Kidney capillary endothelial cell (primary cell): ENCODE data around the gene DPP6.
"Not testable (repeated sequence)": the region's sequence is repeated elsewhere in the genome, so short reads cannot be mapped to it uniquely, and the experiment has no call there.

Experiments
- DNase-seq: peaks from one replicate; pipeline ENCODE4 v3.0.0-alpha.2; 2018; ENCODE audit warnings: low spot score

The DPP6 gene

DNA sequence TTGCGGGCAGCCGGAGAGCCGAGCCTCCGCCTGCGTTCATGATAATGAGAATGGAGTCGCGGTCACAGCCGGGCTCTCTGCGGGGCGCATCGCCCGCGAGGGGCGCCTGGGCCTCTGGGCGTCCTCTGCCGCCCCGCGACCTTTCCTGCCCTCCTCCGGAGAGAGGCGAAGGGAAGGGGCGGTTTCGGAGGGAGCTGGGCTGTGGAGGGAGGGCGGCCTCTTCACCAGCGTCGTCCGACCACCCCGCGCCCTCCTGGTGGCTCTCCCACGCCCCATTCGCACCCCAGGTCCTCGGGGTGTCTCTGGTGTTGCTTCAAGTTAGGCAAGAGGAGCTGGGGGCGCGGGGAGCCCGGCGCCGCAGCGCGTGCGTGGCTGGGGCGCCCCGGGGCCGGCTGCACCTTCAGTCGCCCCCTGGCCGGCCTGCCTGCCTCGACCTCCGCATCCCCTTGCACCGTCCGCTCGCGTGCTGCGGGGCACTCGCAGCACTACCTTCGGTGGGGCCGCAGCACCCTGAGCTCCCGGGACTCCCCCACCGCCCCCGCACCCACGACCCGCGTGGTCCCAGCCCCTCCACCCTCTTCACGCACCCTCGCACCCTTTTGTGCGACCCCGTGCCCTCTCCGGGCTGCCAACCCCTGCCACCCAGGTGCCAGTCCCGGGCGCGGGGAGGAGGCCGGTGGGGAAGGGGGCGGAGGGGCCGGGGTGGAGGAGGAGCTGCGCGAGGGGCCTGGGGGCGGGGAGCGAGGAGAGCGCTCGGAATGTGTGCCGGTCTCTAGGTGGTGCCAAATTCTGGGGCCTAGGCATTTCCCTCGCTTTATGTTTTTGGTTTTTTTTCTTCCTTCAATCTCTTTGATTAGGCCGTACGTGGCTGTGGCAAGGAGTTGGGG is at the start of gene DPP6:
DPP6 (plus strand) TSS at position 756 of the 887 bp plus-strand sequence.
- not testable (repeated sequence) for DNase-seq

DNA sequence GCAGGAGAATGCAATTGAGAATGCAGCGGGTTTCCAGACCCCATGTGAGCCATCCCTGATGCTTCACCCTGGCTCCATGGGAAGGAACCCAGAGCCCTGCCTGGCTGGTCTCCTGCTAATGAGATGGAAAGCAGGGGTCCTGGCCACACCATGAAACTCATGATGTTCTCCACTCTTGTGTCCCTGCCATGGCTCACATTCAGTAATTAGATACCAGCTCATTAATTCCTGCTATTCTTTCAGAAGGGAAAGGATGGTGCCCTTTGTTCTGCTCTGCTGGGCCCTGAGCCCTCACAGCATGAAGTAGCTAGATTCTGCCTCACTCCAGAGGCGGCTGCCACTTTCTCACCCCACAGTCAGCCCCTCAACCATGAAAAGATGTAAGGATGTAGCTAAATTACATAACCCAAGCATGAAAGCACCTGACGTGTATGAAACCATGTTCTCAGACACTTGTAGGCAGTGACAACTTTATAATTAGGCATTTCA is 42.7 kb upstream of the DPP6 start:
- DNase-seq, result not testable (repeated sequence)

DNA sequence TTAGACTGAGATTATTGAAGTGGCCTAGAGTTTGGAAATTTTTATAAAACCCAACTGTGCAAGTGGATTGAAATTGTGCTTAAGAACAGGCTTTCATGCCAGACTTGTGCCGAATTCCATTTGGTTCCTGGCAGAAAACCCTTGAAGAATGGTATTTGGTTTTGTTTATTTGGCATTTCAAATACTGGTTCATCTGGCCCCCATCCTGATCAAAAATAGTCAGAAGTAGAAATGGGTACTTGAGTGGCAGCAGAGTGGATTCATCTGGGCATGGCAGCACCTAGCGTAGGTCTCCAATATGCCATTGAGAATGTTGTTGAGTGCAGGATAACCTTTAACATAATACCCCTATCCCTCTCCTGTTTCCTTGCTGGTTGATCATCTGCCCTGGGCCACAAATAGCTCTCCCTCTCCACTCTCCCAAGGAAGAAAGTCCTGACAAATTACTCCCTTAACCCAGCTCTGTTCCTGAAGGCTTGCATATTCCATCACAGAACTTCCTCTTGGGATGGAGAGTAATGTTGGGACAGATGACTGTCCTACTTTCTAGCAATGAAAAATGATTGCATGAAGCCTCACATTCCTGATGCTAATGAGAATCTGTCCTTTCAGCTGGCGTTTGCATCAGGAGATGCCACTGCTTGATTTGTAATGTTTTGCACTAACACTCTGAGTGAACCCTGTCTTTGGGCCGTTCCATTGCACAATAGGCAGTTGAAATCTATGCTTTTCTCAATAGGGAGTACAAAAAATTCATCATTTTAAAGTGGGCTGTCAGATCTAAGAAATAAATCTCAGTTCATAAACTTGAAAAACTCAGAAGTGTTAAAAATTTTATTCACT is 41.3 kb upstream of the DPP6 start:
- not testable (repeated sequence) for DNase-seq

DNA sequence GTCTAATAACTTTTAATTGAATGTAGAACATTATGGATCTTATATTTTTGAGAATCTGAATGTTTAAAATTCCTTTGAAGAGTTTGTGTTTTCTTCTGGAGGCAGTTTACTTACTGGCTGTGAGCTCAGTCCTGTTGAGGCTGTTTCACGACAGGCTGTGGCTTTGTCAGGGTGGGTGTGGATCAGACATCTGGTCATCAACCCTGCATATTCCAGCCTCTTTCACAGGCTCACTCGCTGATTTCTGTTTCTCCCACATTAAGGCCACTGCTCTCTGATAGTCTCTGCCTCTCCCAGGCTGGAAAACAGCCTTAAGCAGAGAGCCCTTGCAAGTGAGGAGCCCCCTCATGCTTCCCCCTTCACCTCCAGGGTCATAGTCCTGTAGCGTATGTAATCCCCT is 39.4 kb upstream of the DPP6 start:
- DNase-seq, result not testable (repeated sequence)

DNA sequence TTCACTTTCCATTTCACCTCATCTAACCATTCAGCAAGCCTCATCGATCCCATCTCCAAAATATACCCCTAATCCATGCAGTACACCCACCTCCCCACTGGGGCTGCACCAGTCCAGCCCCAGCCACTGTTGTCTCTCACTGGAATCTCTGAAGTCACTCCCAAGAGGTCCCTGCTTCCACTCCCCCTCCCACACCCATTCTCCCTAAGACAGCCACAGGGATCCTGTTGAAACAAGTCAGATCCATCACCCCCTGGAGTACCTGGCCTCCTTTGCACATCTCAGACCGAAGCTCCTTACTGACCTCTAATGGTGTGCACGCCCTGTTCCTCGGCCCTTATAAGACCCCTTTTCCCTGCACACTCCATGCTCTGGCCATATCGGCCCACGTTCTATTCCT is 36.6 kb upstream of the DPP6 start:
- not testable (repeated sequence) for DNase-seq

DNA sequence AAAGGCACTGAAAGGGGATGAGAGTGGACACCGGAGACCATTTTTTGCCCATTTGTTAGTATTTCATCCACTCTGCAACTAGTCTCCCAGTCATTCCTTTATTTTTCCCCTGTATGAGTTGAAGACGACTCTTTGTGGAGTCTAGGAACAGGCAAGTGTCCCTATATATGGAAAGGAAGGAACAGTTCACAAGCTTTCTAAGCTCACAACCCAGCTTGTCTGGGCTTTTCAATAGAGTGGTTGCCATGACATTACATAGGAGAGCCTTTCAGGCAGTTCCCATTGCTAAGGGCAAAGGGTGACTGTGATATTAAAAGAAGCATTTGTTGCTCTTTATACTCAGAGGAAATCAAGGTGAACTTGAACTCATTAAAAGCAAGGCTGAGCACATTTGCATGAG is 33.8 kb upstream of the DPP6 start:
- DNase-seq, result not testable (repeated sequence)

DNA sequence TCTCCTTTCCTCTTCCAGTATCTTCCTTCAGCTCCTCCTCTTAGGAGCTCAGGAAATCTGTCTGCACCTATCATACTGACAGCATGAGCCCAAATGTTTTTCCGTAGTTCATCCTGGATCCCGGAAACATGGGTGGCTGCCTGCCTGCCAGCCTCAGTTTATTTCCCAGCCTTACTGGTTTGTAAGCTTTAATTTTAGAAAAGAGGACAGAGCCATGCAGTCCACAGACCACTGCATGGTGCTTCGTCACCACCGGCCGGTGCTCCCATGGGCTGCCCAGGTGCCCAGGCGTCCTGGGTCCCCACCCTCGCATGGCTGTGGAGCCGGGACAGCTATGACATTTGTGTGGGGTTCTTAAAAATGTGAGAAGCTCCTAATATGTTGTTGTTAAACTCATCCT is 24.4 kb upstream of the DPP6 start:
- DNase-seq, result not testable (repeated sequence)

DNA sequence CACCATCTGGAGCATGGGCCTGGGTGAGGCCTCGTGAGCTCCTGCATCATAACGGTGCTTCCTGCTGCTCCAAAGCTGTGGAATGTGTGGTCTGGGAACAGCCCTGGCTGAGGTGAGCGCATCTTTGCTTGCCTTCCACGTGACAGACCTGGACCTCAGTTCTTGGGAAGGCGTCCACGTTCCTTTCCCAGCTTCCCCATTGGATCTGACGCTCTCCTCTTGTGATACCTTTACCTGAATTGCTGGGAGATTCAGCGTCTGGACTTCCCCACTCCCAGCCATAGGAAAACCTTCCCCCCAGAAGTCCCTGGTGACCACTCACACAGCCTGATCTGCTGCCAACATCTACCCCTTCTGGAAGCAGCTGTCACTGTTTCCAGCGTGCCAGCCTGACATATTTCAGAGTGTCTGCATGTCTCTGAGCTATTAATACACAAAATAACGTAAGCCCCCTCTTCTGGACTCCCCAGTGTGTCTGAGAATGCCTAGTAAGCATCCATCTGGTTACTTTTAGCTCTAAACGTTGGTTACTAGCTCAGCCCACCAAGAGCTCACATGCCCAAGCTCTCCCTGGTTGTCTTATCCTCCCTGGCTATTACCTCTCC is 21.6 kb upstream of the DPP6 start:
- DNase-seq, result not testable (repeated sequence)

DNA sequence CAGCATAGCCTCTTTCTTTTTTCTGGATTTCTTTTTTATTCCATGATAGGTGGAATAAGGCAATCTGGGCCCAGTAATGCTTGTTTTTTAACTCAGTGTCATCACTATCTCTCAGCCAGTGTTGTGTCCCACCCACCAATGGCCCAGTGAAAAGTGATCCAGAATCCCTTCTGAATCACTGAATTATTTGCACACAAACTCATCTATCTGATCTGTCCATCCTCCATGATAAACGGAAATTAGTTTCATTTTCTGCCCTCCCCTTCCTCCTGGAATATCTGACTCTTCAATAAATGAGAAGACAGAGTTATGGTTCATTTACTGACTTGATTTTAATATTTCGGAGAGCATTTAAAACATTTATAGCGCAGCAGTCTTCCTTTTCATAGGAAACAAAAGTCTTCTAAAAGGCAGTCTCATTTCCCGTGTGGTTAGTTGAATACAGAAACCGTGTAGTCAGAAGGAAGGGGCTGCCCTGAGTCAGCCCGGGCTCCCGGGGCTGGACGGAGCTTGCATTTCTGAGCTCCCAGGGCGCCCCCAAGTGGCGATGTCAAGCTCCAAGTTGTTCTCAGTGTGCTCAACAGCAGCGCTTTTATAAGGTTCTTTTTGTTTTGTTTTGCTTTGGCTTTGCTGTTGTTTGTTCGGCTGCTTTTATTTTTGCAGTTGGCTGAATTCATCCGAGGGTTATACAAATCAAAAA is 12.6 kb upstream of the DPP6 start:
- not testable (repeated sequence) for DNase-seq

DNA sequence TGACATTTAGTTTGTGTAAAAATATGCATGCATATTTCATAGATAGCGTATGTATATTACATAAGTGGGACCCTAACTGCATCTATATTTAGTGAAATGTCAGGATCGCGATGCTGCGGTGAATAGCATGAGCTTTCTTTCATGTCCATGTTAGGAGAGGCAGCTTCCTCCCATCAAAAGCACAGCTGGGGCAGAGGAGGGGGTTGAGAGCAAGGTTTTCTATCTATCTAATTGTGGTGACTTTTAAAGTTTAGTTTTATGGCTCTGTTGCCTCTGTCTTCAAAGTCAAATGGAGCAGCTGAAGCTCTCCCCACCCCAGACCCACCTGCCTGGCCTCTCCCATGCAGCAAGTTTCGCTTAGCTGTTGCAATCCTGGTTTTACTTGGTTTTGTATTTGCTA is 1.8 kb upstream of the DPP6 start:
- not testable (repeated sequence) for DNase-seq

DNA sequence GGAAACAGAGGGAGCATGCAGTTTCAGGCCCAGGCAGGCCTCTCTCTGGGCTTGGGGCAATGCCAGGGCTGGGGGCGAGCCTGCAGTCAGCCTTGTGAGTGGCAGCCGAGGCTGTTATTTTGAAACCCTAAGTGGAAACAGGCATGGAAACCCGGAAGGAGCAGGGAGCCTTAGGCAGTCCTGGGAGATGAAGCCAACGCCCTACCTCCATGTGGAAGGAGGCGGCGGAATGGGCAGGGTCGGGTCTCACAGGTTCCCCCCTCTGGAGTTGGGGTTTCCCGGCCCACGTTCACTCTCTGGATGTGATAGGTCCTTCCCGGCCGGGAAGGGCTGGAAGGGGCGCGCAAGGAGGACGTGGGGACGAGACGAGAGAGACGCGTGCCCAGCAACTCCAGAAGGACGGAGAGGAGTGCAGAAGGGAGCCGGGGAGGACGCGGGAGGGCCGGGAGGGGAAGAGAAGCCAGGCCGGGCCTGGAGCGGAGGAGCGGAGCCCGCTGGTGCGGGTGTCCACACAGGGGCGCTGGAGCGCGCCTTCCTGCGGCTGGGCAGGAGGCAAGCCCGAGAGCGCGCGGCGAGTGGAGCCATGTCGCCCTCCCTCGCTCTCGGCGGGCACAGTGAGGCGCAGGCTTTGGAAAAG is 1.1 kb upstream of the DPP6 start:
- DNase-seq, result not testable (repeated sequence)

DNA sequence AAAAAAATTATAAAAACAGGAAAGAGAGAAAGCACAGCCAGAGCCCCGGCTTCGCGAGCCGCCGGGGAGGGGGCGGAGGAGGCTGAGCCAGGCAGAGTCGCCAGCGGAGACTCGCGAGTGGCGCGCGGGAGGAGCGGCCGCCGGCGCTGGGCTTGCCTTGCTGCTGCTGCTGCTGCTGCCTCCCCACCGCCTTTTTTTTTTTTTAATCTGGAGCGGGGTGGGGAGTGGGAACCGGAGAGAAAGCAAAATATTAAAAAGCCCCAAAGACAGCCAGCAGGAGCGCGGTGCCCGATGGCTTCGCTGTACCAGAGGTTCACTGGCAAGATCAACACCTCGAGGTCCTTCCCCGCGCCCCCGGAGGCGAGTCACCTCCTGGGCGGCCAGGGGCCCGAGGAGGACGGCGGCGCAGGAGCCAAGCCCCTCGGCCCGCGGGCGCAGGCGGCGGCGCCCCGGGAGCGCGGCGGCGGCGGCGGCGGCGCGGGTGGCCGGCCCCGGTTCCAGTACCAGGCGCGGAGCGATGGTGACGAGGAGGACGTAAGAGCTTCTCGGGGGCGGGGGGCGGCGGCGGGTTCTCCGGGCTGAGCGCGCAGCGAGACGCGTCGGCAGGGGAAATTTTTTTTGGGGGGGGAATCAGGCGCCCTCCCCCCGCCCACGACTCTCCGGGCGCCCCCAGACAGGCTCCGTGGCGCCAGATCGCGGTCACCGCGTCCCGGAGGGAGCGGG is 493 bp downstream of the DPP6 start:
- DNase-seq, result not testable (repeated sequence)

DNA sequence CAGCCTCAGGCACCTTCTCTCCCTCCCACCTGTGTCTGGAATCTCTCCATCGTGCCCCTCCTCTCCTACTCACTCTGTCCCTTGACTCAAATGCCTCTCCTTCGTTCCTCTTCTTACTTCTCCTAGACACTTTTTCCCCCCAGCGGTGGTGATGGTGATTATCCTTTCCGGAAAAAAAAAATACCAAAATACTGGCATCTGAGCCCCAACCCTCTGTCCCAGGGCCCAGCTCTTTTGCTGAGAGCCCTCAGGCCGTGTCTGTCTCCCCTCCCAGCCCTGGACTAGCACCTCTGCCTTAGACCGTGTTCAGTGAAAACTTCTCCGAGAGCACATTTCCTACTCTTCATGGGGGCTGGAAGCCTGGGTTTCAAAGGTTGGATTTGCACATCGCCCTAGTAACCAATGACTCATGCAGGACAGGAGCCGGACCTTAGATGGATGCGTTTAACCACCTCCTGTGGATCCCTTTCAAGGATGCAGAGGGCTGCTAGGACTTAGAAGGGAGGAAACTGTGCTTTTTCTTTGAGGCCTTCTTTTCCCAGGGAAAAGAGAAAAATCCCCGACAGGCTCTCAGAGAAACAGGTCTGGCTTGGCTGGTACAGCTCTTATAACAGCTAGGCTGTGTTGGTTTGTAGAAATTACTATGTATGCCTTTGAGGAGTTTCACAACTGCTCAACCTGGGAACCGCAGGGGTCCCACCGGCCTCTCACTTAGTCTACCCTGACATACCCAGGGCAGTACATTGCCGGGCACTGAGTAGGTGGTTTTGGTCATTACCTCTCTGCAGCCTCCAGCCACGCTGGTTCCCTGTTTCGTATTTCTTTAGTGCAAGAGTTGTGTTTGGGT is 1.5 kb downstream of the DPP6 start:
- DNase-seq, result not testable (repeated sequence)

DNA sequence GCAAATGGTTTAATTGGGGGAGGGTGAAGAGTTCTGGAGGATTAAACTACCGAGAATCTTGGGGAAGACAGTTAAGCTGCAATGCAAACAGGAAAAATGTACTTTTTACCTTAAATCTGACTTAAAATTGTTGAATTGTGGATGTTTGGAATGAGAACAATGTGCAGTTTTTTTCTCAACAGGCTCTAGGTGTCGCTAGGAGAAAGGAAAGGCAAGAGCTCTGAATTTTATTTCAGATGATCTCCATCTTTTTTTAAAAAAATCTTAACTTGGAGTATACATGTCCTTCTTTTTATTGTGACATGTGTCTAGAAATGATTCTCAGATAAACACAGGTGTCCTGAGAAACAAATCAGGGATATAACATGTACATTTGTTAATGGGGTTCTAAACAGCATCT is 2.5 kb downstream of the DPP6 start:
- DNase-seq, result not testable (repeated sequence)

DNA sequence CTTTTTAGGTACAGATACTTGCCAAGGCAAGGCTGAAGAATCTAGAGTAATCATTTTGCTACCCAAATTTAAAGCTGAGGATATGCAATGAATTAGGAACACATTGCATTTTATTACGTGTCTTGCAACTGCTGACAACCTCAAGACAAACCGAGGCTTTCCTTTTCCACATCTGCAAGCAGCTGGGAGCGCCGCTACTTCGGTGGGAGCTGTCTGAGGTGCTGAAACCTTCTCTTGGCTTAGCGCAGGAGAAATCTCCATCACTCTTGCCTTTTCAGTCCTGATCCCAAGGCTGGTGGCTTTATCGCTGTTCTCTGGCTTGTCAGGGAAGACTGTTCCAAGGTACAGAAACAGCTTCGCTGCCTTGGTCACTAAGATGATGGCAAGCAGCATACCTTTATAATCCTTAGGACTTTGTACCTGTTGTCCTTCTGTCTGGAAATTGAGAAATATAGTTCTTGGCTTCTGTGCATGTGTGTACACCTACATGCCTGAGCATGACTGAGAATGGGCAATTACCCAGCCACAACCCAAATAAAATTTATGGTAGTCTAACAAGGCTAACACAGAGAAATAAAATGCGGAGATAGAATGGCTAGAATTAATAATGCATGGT is 3.4 kb downstream of the DPP6 start:
- DNase-seq, result peak; percentile 28

DNA sequence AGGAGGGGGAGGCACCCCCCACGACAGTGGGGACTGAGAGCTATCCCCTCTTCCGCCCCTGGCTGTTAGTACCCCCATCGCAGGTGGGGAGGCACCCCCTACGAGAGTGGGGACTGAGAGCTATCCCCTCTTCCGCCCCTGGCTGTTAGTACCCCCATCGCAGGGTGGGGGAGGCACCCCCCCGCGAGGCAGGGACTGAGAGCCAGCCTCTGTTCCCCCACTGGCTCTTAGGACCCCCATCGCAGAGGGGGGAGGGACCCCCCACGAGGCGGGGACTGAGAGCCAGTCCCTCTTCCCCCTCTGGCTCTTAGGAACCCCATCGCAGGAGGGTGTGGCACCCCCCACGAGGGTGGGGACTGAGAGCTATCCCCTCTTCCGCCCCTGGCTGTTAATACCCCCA is 6.6 kb downstream of the DPP6 start:
- DNase-seq, result not testable (repeated sequence)

DNA sequence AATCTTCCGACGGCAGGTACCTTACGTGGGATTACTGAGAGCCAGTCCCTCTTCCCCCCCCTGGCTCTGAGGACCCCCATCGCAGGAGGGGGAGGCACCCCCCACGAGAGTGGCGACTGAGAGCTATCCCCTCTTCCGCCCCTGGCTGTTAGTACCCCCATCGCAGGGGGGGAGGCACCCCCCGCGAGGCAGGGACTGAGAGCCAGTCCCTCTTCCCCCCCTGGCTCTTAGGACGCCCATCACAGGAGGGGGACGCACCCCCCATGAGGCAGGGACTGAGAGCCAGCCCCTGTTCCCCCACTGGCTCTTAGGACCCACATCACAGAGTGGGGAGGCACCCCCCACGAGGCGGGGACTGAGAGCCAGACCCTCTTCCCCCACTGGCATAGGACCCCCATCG is 8.4 kb downstream of the DPP6 start:
- not testable (repeated sequence) for DNase-seq

DNA sequence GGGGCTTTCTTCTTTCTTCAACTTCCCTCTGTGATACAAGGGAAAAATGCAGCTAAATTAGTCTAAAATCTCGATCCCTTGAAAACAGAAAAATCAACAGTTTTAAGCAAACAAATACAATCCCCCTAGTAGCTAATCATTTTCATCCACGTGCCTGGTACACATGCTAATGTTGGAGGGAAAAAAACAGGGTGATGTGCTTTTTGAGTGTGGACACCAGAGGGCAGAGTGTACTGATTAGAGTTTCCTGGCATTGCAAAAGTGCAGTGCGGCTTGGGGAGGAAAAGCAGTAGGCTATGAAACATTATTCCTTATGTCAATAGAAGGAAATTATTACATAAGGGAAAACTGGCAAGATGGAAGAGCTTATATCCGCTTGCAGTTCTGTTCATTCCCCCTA is 19.6 kb downstream of the DPP6 start:
- DNase-seq, result peak; percentile 4
